Measurements from ENCODE around the gene MLYCD.

DNA sequence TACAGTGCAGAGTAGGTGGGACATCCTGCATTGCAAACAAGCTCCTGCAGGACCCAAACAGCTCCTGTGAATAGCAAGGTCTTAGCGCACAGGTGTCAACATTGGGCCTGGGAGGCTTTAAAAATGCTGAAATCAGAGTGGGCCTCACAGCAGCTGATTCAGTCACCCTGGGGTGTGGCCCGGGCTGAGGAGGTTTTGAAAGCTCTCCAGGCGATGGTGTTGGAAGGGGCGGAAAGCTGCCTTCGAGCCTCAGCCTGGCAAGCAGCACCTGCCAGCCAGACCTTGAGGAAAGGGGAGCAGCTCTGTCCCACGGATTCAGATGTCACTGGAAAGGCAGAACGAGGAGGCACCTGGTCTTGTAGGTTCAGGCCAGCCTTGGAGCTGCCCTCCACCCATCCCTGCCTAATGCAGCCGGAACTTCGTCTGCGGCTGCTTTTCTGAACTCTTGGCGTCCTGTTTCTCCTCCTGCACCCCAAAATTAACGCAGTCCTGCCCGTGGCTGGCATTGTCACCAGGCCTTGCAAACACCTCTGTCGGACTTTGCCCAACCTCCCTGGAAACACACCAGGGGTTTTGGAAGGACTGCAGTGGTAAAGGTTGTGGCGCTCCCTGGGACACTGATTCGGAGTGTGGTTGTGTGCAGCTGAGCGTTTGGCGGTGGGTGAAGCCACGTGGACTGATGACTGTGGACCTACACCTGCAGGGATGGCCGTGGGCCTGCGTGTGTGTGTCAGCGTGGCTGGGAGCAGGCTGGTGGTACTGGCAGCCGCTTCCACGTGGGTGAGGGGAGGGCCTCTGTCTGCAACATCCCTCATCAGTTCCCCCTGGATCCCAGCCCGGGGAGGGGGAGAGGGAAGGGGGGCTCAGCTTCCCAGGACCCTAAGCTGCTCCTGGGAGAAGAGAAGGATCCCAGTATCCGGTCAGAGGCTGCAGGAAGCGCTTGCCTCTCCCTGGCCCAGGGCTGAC is 72.5 kb downstream of the MLYCD start:
- TF ChIP-seq RAD21 (conservative IDR thresholded peaks at IDR 0.05) (no peak), EP300 (conservative IDR thresholded peaks at IDR 0.05; ENCODE audit: poor library complexity, severe bottlenecking) (no peak), POLR2AphosphoS5 (IDR thresholded peaks at IDR 0.05) (no peak), TAF1 (IDR thresholded peaks at IDR 0.05; ENCODE audit: low read depth) (no peak), MXI1 (conservative IDR thresholded peaks at IDR 0.05; ENCODE audit: poor library complexity, severe bottlenecking) (no peak)
- TF ChIP-seq, protein P1, sequence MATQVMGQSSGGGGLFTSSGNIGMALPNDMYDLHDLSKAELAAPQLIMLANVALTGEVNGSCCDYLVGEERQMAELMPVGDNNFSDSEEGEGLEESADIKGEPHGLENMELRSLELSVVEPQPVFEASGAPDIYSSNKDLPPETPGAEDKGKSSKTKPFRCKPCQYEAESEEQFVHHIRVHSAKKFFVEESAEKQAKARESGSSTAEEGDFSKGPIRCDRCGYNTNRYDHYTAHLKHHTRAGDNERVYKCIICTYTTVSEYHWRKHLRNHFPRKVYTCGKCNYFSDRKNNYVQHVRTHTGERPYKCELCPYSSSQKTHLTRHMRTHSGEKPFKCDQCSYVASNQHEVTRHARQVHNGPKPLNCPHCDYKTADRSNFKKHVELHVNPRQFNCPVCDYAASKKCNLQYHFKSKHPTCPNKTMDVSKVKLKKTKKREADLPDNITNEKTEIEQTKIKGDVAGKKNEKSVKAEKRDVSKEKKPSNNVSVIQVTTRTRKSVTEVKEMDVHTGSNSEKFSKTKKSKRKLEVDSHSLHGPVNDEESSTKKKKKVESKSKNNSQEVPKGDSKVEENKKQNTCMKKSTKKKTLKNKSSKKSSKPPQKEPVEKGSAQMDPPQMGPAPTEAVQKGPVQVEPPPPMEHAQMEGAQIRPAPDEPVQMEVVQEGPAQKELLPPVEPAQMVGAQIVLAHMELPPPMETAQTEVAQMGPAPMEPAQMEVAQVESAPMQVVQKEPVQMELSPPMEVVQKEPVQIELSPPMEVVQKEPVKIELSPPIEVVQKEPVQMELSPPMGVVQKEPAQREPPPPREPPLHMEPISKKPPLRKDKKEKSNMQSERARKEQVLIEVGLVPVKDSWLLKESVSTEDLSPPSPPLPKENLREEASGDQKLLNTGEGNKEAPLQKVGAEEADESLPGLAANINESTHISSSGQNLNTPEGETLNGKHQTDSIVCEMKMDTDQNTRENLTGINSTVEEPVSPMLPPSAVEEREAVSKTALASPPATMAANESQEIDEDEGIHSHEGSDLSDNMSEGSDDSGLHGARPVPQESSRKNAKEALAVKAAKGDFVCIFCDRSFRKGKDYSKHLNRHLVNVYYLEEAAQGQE (IDR thresholded peaks at IDR 0.05; ENCODE audit: borderline replicate concordance), result no peak
- TF ChIP-seq, protein P2, sequence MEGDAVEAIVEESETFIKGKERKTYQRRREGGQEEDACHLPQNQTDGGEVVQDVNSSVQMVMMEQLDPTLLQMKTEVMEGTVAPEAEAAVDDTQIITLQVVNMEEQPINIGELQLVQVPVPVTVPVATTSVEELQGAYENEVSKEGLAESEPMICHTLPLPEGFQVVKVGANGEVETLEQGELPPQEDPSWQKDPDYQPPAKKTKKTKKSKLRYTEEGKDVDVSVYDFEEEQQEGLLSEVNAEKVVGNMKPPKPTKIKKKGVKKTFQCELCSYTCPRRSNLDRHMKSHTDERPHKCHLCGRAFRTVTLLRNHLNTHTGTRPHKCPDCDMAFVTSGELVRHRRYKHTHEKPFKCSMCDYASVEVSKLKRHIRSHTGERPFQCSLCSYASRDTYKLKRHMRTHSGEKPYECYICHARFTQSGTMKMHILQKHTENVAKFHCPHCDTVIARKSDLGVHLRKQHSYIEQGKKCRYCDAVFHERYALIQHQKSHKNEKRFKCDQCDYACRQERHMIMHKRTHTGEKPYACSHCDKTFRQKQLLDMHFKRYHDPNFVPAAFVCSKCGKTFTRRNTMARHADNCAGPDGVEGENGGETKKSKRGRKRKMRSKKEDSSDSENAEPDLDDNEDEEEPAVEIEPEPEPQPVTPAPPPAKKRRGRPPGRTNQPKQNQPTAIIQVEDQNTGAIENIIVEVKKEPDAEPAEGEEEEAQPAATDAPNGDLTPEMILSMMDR (IDR thresholded peaks at IDR 0.05; ENCODE audit: poor library complexity, severe bottlenecking), result no peak

Measured in neural cell (in vitro differentiated cells).